PC-3 (cell line): ENCODE data around the gene TANGO2.

Source experiments
- EZH2 ChIP-seq: fragments of 300-600 bp; sonication (generic); IDR thresholded peaks from one replicate; pipeline ENCODE4 v1.6.1; 2017; ENCODE audit warnings: antibody characterized with exemption, mild to moderate bottlenecking, low read length; ENCODE audit not compliant: unreplicated experiment
- EZH2phosphoT487 ChIP-seq: fragments of 300-600 bp; sonication (generic); IDR thresholded peaks from 2 replicates; pipeline ENCODE4 v1.6.1; 2018; ENCODE audit warnings: mild to moderate bottlenecking, antibody characterized with exemption, low read length, borderline replicate concordance
- TF ChIP-seq, protein P1 (sequence below): fragments of 300-600 bp; sonication (generic); conservative IDR thresholded peaks from 2 replicates; pipeline ENCODE4 v1.5.1; 2017; ENCODE audit warnings: antibody characterized with exemption, low read depth, mild to moderate bottlenecking, low read length

GRCh38 chr22:20051927-20052308 lies 31.0 kb downstream of the TANGO2 start:
- TF ChIP-seq, protein P1, sequence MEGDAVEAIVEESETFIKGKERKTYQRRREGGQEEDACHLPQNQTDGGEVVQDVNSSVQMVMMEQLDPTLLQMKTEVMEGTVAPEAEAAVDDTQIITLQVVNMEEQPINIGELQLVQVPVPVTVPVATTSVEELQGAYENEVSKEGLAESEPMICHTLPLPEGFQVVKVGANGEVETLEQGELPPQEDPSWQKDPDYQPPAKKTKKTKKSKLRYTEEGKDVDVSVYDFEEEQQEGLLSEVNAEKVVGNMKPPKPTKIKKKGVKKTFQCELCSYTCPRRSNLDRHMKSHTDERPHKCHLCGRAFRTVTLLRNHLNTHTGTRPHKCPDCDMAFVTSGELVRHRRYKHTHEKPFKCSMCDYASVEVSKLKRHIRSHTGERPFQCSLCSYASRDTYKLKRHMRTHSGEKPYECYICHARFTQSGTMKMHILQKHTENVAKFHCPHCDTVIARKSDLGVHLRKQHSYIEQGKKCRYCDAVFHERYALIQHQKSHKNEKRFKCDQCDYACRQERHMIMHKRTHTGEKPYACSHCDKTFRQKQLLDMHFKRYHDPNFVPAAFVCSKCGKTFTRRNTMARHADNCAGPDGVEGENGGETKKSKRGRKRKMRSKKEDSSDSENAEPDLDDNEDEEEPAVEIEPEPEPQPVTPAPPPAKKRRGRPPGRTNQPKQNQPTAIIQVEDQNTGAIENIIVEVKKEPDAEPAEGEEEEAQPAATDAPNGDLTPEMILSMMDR, result no peak
- TF ChIP-seq EZH2, result no peak
- TF ChIP-seq EZH2phosphoT487, result no peak
